Measurements from ENCODE around the gene GIPC1. TPM values are rescaled to one million over a fixed set of nuclear protein-coding genes. Genes with fewer than 3 reads are reported as not detected.

GIPC1 gene
- total RNA-seq, 3 donors from 2014 or later = 199 to 374 (median 300) TPM

- peaks cover 7% of the 10 kb centered on the region for H3K4me1 ChIP-seq (ENCODE audit: low read depth)
- peak overlapping the region; percentile 49 for H3K4me3 ChIP-seq
- H3K9me3 ChIP-seq = no peaks in the 10 kb centered on the region
- DNase-seq (peak in 2 of 3 donors; percentile 82 to 85), ATAC-seq (peak; percentile 34)
- peaks cover 6% of the 10 kb centered on the region for H3K36me3 ChIP-seq (ENCODE audit: low read depth)
- intact Hi-C loops (cut with DNase I, micrococcal nuclease) = no loop called here
- no peak for TF ChIP-seq CTCF (IDR thresholded peaks at IDR 0.05)
Measured at GRCh38 chr19:14530005-14530348, 34.0 kb upstream of the GIPC1 start.

GRCh38 chr19:14529254-14530004, 33.5 kb upstream of the GIPC1 start, which contains the start of gene TECR:
TSS of gene TECR (plus strand) at chr19:14529594. CDS start at chr19:14529697, 103 bp downstream.
- Histone ChIP-seq H3K4me3 (peak within 1 kb of the TSS; percentile 49), H3K36me3 (ENCODE audit: low read depth) (peaks cover 6% of the 10 kb centered on the region), H3K4me1 (ENCODE audit: low read depth) (peaks cover 7% of the 10 kb centered on the region), H3K9me3 (no peaks in the 10 kb centered on the region)
- DNase-seq (peak; percentile 100), ATAC-seq (peak; percentile 97)
- no peak for TF ChIP-seq CTCF (IDR thresholded peaks at IDR 0.05)
- intact Hi-C loops (cut with DNase I, micrococcal nuclease) = no loop called here

- ATAC-seq = no peak
- Histone ChIP-seq H3K36me3 (ENCODE audit: low read depth) (peaks cover 6% of the 10 kb centered on the region), H3K9me3 (no peaks in the 10 kb centered on the region), H3K4me1 (ENCODE audit: low read depth) (peaks cover 7% of the 10 kb centered on the region), H3K4me3 (peak overlapping the region; percentile 49)
- DNase-seq = peak in 2 of 3 donors; percentile 58 to 68
- intact Hi-C loops (cut with DNase I, micrococcal nuclease) = no loop called here
- no peak for TF ChIP-seq CTCF (IDR thresholded peaks at IDR 0.05)
Measured at GRCh38 chr19:14528419-14529253, 32.7 kb upstream of the GIPC1 start.

- Histone ChIP-seq H3K4me1 (ENCODE audit: low read depth) (peaks cover 7% of the 10 kb centered on the region), H3K9me3 (no peaks in the 10 kb centered on the region), H3K4me3 (no peak overlapping the region), H3K36me3 (ENCODE audit: low read depth) (peaks cover 6% of the 10 kb centered on the region)
- intact Hi-C loops (cut with DNase I, micrococcal nuclease) = no loop called here
- ATAC-seq (no peak), DNase-seq (no peak)
- TF ChIP-seq CTCF (IDR thresholded peaks at IDR 0.05) = no peak
Measured at GRCh38 chr19:14526423-14526822, 30.5 kb upstream of the GIPC1 start.

GRCh38 chr19:14525729-14526128, 29.8 kb upstream of the GIPC1 start:
- ATAC-seq (no peak), DNase-seq (no peak)
- peaks cover 6% of the 10 kb centered on the region for H3K36me3 ChIP-seq (ENCODE audit: low read depth)
- no peak for TF ChIP-seq CTCF (IDR thresholded peaks at IDR 0.05)
- H3K4me1 ChIP-seq (ENCODE audit: low read depth) = peaks cover 4% of the 10 kb centered on the region
- no peak overlapping the region for H3K4me3 ChIP-seq
- intact Hi-C loops (cut with DNase I, micrococcal nuclease) = no loop called here
- H3K9me3 ChIP-seq = no peaks in the 10 kb centered on the region

Measured in mucosa of descending colon (tissue), 3 donors.